ENCODE measurements around the gene DHX58. TPM values are rescaled to one million over a fixed set of nuclear protein-coding genes. Genes with fewer than 3 reads are reported as not detected.

Gene DHX58
- total and polyA plus RNA-seq, 10 donors, result 20.9 to 41.2 (median 25.8) TPM

GRCh38 chr17:42124256-42124655 is 11.7 kb upstream of the DHX58 start:
- WGBS, 5 donors, result 85 to 97% (median 88%) methylated on average over 3 of the region's 3 CpGs
- intact Hi-C loops (cut with DNase I; ENCODE audit: low total_unique reads), result no loop called here
- no peak for DNase-seq

GRCh38 chr17:42122371-42123303 is 10.1 kb upstream of the DHX58 start, which contains the start of gene HSPB9:
HSPB9 (plus strand) TSS chr17:42122804; CDS start chr17:42122851, 47 bp downstream.
- Histone ChIP-seq H3K4me1 (peaks cover 10 to 41% (median 26%) of the 10 kb centered on the region in 6 donors), H3K27ac (peak within 1 kb of the TSS in 4 of 8 donors; percentile 69 to 84 (median 80)), H3K4me3 (peak within 1 kb of the TSS in 1 of 8 donors; percentile 86), H3K27me3 (replicated peaks in 1 of 7) (no peaks in the 10 kb centered on the region), H3K9me3 (no peaks in the 10 kb centered on the region), H3K36me3 (peaks cover 0 to 66% (median 39%) of the 10 kb centered on the region in 6 donors)
- TF ChIP-seq POLR2AphosphoS5 (IDR thresholded peaks at IDR 0.05), result peak in 2 of 3 donors; percentile 16 to 72
- TF ChIP-seq POLR2A (IDR thresholded peaks at IDR 0.05), result no peak
- no peak for DNase-seq
- WGBS, 5 donors, result 88 to 92% (median 91%) methylated on average over 49 to 61 of the region's 61 CpGs
- intact Hi-C loops (cut with DNase I; ENCODE audit: low total_unique reads), result no loop called here

More at GRCh38 chr17:42124256-42124655, 11.7 kb upstream of the DHX58 start:
- H3K4me3 ChIP-seq, result no peak overlapping the region
- H3K27ac ChIP-seq, result peak overlapping the region in 2 of 8 donors; percentile 16 to 24
- H3K9me3 ChIP-seq, result no peaks in the 10 kb centered on the region
- TF ChIP-seq POLR2AphosphoS5 (IDR thresholded peaks at IDR 0.05) (no peak), POLR2A (IDR thresholded peaks at IDR 0.05) (no peak), CTCF (IDR thresholded peaks at IDR 0.05 in 8 of 11, conservative IDR thresholded peaks at IDR 0.05 in 3 of 11) (no peak)
- H3K27me3 ChIP-seq (replicated peaks in 1 of 7), result no peaks in the 10 kb centered on the region
- peaks cover 0 to 69% (median 50%) of the 10 kb centered on the region in 6 donors for H3K36me3 ChIP-seq
- H3K4me1 ChIP-seq, result peaks cover 10 to 45% (median 37%) of the 10 kb centered on the region in 6 donors

GRCh38 chr17:42120770-42121769 is 8.6 kb upstream of the DHX58 start, which contains the start of gene KAT2A:
KAT2A (minus strand) TSS chr17:42121367; CDS start chr17:42121304, 63 bp downstream.
- peak within 1 kb of the TSS in 7 of 8 donors; percentile 36 to 84 (median 69) for H3K27ac ChIP-seq
- no peaks in the 10 kb centered on the region for H3K27me3 ChIP-seq (replicated peaks in 1 of 7)
- peak; percentile 95 for DNase-seq
- peak within 1 kb of the TSS; percentile 77 to 99 (median 89) for H3K4me3 ChIP-seq
- TF ChIP-seq POLR2AphosphoS5 (IDR thresholded peaks at IDR 0.05) (peak; percentile 94 to 95 (median 95)), CTCF (IDR thresholded peaks at IDR 0.05 in 8 of 11, conservative IDR thresholded peaks at IDR 0.05 in 3 of 11) (no peak), POLR2A (IDR thresholded peaks at IDR 0.05) (peak in 1 of 3 donors; percentile 44)
- 6 to 10% (median 9%) methylated on average over 36 to 57 of the region's 57 CpGs for WGBS, 5 donors
- no peaks in the 10 kb centered on the region for H3K9me3 ChIP-seq
- peaks cover 15 to 54% (median 37%) of the 10 kb centered on the region in 6 donors for H3K4me1 ChIP-seq
- peaks cover 0 to 59% (median 26%) of the 10 kb centered on the region in 6 donors for H3K36me3 ChIP-seq
- intact Hi-C loops (cut with DNase I; ENCODE audit: low total_unique reads), result no loop called here

Measured in spleen (tissue), 11 donors.